ENCODE measurements around the gene IFNL2.

DNA sequence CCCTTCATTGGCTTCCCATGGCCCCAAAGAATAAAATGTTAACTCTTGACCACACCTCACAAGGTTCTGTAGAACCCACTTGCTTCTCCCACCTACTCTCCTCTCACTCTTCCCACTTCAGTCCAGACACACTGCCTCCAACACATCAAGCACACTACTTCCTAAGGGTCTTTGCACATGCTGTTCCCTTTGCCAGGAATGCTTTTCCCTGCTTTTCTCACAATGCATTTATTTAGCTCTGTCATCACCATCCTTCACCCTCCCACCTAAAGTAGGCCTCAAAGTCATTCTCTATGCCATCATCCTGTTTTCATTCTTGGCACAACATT is 36.0 kb downstream of the IFNL2 start:
- TF ChIP-seq, protein P1, sequence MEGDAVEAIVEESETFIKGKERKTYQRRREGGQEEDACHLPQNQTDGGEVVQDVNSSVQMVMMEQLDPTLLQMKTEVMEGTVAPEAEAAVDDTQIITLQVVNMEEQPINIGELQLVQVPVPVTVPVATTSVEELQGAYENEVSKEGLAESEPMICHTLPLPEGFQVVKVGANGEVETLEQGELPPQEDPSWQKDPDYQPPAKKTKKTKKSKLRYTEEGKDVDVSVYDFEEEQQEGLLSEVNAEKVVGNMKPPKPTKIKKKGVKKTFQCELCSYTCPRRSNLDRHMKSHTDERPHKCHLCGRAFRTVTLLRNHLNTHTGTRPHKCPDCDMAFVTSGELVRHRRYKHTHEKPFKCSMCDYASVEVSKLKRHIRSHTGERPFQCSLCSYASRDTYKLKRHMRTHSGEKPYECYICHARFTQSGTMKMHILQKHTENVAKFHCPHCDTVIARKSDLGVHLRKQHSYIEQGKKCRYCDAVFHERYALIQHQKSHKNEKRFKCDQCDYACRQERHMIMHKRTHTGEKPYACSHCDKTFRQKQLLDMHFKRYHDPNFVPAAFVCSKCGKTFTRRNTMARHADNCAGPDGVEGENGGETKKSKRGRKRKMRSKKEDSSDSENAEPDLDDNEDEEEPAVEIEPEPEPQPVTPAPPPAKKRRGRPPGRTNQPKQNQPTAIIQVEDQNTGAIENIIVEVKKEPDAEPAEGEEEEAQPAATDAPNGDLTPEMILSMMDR (conservative IDR thresholded peaks at IDR 0.05 in 1 of 2, IDR thresholded peaks at IDR 0.05 in 1 of 2; ENCODE audit: low read depth in 1 of 2, low read length in 2 of 2), result no peak
- no peak for TF ChIP-seq EZH2 (IDR thresholded peaks at IDR 0.05; ENCODE audit: low read length, missing control alignments)
